H1 (cell line): ENCODE measurements around the gene CD58. TPM values are rescaled to one million over a fixed set of nuclear protein-coding genes. Genes with fewer than 3 reads are reported as not detected.

Experiments used
- FOSL1 ChIP-seq: IDR thresholded peaks from 2 replicates; pipeline ENCODE4 v1.6.1; 2011; ENCODE audit warnings: mild to moderate bottlenecking, low read depth, low read length, moderate library complexity; ENCODE audit not compliant: insufficient read depth
- RAD21 ChIP-seq, 2 experiments: IDR thresholded peaks in 1 of 2; conservative IDR thresholded peaks in 1 of 2; 2 replicates each; pipeline ENCODE4 v1.6.1; 2011; ENCODE audit warnings: low read depth in 2 of 2, low read length in 2 of 2, improper control_type of control experiment in 1 of 2, inconsistent platforms in 1 of 2, mild to moderate bottlenecking in 1 of 2, moderate library complexity in 1 of 2
- SIRT6 ChIP-seq: IDR thresholded peaks from one replicate; pipeline ENCODE4 v1.7.1; 2012; ENCODE audit warnings: low read length, inconsistent platforms
- SP4 ChIP-seq: IDR thresholded peaks from 2 replicates; pipeline ENCODE4 v1.6.1; 2012; ENCODE audit warnings: low read length, inconsistent platforms
- ZNF274 ChIP-seq: IDR thresholded peaks from 2 replicates; pipeline ENCODE4 v1.7.0; 2012; ENCODE audit warnings: low read length, borderline replicate concordance; ENCODE audit errors: extremely low read depth
- polyA plus RNA-seq, 7 experiments: library from polyadenylated mRNA; depleted of rRNA in 3 of 7; stranded (reverse) in 5 of 7; unstranded in 2 of 7; fragments of >200 nt in 5 of 7; fragments of 200-250 nt in 2 of 7; gene quantifications; 1 replicate in 5 of 7; 2 replicates in 1 of 7; 4 replicates in 1 of 7; pipeline versions ENCODE4 v1.2.1 to v1.2.3, GENCODE V29; 2011 to 2013; ENCODE audit warnings: missing spikeins in 2 of 7, mixed read lengths in 2 of 7
- total RNA-seq: library from RNA; stranded (reverse); fragmentation: NEBNext Ultra II Directional; extraction: Animal tissue kit (Norgen Biotek cat#: 25700); gene quantifications from 2 replicates; pipeline ENCODE4 v1.2.1, GENCODE V29; 2021
- TF ChIP-seq, protein P1 (sequence below): IDR thresholded peaks from 2 replicates; pipeline ENCODE4 v1.6.1; 2012; ENCODE audit warnings: low read length, inconsistent platforms

Gene CD58
- total and polyA plus RNA-seq, 2 of the 8 experiments (the other 6 are each of a cell fraction or from before 2014, with no cell fraction given): 5.3 to 5.5 TPM

DNA sequence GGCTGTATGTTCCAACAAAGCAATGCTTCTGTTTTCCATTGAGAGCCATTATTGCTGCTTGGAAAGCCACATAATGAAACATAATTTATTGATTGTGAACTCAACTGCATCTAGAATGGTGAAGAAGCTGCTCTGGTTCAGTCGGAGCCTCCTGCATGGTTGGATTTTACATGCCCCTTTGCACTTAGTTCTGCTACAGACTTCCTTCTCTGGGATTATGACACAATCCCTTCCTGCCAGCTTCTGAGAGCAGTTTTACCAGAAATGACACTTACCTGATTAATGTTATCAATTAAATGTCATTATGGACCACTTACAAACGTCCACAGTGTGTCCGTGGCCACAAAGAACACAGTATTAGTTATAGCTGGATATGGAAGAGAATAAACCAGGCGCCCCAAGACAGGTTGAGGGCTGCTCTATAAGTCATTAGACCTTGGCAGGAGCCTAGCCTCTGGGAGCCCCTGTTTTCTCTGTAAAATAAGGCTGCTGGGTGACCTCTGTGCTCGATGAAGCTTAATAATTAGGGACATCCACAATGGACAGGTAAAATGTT is 7.0 kb upstream of the CD58 start (continued):
- TF ChIP-seq, protein P1, sequence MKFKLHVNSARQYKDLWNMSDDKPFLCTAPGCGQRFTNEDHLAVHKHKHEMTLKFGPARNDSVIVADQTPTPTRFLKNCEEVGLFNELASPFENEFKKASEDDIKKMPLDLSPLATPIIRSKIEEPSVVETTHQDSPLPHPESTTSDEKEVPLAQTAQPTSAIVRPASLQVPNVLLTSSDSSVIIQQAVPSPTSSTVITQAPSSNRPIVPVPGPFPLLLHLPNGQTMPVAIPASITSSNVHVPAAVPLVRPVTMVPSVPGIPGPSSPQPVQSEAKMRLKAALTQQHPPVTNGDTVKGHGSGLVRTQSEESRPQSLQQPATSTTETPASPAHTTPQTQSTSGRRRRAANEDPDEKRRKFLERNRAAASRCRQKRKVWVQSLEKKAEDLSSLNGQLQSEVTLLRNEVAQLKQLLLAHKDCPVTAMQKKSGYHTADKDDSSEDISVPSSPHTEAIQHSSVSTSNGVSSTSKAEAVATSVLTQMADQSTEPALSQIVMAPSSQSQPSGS: no peak
- TF ChIP-seq ZNF274: no peak
- TF ChIP-seq RAD21 (IDR thresholded peaks at IDR 0.05 in 1 of 2, conservative IDR thresholded peaks at IDR 0.05 in 1 of 2; ENCODE audit: low read depth in 2 of 2, low read length in 2 of 2): no peak
- no peak for TF ChIP-seq SP4
- no peak for TF ChIP-seq FOSL1
- TF ChIP-seq SIRT6: no peak
